Measurements from ENCODE around the gene EYA2.

Gene EYA2

DNA sequence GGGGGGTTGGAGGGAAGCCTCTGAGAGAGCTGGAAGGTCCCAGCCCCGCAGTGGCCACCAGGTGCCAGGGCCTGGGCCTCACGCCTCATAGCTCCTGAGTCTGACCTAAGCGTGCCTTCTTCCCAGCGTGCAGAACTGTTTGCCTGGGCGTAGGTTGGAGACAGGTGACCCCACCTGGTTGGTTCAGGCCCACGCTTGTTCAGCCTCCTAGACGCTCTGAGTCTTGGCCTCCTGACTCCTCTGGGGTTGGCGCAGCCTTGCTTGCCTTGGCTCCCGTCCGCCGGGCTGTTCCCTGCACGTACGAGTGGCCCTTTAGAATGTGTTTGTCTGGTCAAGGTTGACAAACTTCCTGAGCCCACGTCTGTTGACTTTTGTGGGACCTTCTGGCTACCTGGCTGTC is 70.8 kb downstream of the EYA2 start:
- H3K9me3 Mint-ChIP-seq: no peaks in the 10 kb centered on the region
- peak; percentile 13 for ATAC-seq

GRCh38 chr20:46967646-46968045 is 73.0 kb downstream of the EYA2 start:
- H3K4me3 Mint-ChIP-seq: no peak overlapping the region
- ATAC-seq: no peak

More for the DNA sequence above, 70.8 kb downstream of the EYA2 start:
- no peak overlapping the region for H3K27ac Mint-ChIP-seq
- no peaks in the 10 kb centered on the region for H3K4me1 Mint-ChIP-seq
- no peak overlapping the region for H3K4me3 Mint-ChIP-seq
- no peak for DNase-seq (ENCODE audit: low spot score in 2 of 2)
- H3K36me3 Mint-ChIP-seq: no peaks in the 10 kb centered on the region

DNA sequence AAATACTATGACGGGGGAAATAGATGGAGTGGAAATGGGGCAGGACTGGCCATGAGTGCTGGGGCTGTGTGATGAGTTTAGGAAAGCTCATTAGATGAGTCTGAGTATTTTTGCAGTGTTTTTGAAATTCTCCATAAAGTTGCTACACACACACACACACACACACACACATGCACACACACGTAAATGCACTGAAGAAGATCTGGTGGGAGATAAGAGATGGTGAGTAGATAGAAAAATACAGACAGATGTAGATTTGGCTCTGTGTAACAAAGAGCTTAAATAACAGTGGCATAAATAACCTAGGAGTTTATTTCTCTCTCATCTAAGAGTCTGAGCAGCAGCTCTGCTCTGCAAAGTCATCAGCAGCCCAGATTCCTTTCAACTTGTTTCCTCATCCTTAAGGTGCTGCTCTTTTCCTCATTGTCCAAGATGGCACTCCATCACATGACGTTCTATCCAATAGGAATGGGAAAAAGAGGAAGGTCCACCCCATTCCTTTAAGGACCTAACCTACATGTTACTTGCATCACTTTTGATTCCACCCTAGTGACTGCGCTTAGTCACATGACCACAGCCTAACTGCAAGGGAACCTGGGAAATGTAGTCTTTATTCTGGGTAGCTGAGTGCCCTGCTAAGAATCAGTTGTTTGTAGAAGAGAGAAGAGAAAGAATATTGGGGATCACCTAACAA is 76.4 kb downstream of the EYA2 start:
- ATAC-seq: peak; percentile 65

More at GRCh38 chr20:46967646-46968045, 73.0 kb downstream of the EYA2 start:
- DNase-seq (ENCODE audit: low spot score in 2 of 2): no peak
- H3K9me3 Mint-ChIP-seq: no peaks in the 10 kb centered on the region
- no peaks in the 10 kb centered on the region for H3K36me3 Mint-ChIP-seq
- H3K4me1 Mint-ChIP-seq: no peaks in the 10 kb centered on the region
- H3K27ac Mint-ChIP-seq: no peak overlapping the region

GRCh38 chr20:46973766-46974165 is 79.1 kb downstream of the EYA2 start:
- no peaks in the 10 kb centered on the region for H3K9me3 Mint-ChIP-seq
- no peaks in the 10 kb centered on the region for H3K36me3 Mint-ChIP-seq
- H3K27ac Mint-ChIP-seq: no peak overlapping the region
- DNase-seq (ENCODE audit: low spot score in 2 of 2) (no peak), ATAC-seq (no peak)
- H3K4me1 Mint-ChIP-seq: no peaks in the 10 kb centered on the region
- no peak overlapping the region for H3K4me3 Mint-ChIP-seq

More for the DNA sequence above, 76.4 kb downstream of the EYA2 start:
- Mint-ChIP-seq H3K4me3 (no peak overlapping the region), H3K27ac (no peak overlapping the region), H3K36me3 (no peaks in the 10 kb centered on the region), H3K4me1 (no peaks in the 10 kb centered on the region), H3K9me3 (no peaks in the 10 kb centered on the region)
- DNase-seq (ENCODE audit: low spot score in 2 of 2): no peak

DNA sequence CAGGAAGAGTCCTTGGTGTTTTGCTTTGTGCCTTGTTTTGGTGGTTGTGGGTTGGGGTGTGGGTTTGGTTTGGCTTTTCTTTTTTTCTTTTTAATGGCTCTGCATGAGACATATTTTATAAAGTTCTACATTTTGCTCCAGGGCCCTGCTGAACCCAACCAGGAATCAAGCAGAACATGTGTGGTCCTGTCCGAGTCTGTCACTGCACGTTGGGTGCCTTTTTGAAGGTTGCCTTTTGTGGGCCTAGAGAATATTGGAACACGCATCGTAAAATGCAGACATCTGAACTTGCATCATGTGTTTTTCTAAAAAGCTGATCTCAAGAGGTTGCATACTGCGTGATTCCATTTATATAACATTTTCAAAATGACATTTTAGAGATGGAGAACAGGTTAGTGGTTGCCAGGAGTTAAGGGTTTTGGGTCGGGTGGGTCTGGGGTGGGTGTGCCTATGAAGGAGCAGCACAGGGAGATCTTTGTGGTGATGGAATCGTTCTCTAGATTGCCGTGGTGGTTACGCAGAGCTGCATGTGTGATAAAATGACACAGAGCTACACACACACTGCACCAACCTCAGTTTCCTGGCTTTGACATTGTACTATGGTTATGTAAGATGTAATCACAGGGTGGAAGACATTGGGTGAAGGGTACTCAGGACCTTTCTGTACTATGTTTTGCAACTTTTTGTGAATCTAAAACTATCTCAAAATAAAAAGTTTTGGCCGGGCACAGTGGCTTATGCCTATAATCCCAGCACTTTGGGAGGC is 80.2 kb downstream of the EYA2 start:
- no peak overlapping the region for H3K4me3 Mint-ChIP-seq
- no peaks in the 10 kb centered on the region for H3K36me3 Mint-ChIP-seq
- no peak for ATAC-seq
- DNase-seq (ENCODE audit: low spot score in 2 of 2): no peak
- H3K4me1 Mint-ChIP-seq: no peaks in the 10 kb centered on the region
- no peak overlapping the region for H3K27ac Mint-ChIP-seq
- no peaks in the 10 kb centered on the region for H3K9me3 Mint-ChIP-seq

- no peak for DNase-seq (ENCODE audit: low spot score in 2 of 2)
- no peak overlapping the region for H3K4me3 Mint-ChIP-seq
- H3K9me3 Mint-ChIP-seq: no peaks in the 10 kb centered on the region
- H3K36me3 Mint-ChIP-seq: no peaks in the 10 kb centered on the region
- ATAC-seq: no peak
- no peak overlapping the region for H3K27ac Mint-ChIP-seq
- H3K4me1 Mint-ChIP-seq: no peaks in the 10 kb centered on the region
Observed at GRCh38 chr20:46975976-46976375, 81.3 kb downstream of the EYA2 start.

GRCh38 chr20:46977204-46977603 is 82.6 kb downstream of the EYA2 start:
- Mint-ChIP-seq H3K36me3 (no peaks in the 10 kb centered on the region), H3K9me3 (peaks cover under 1% of the 10 kb centered on the region), H3K4me3 (no peak overlapping the region), H3K4me1 (no peaks in the 10 kb centered on the region), H3K27ac (no peak overlapping the region)
- DNase-seq (ENCODE audit: low spot score in 2 of 2): no peak
- ATAC-seq: no peak

GRCh38 chr20:46977909-46978588 is 83.4 kb downstream of the EYA2 start:
- Mint-ChIP-seq H3K9me3 (peaks cover 4% of the 10 kb centered on the region), H3K4me1 (no peaks in the 10 kb centered on the region), H3K36me3 (no peaks in the 10 kb centered on the region), H3K27ac (no peak overlapping the region), H3K4me3 (no peak overlapping the region)
- ATAC-seq: no peak
- DNase-seq (ENCODE audit: low spot score in 2 of 2): no peak

DNA sequence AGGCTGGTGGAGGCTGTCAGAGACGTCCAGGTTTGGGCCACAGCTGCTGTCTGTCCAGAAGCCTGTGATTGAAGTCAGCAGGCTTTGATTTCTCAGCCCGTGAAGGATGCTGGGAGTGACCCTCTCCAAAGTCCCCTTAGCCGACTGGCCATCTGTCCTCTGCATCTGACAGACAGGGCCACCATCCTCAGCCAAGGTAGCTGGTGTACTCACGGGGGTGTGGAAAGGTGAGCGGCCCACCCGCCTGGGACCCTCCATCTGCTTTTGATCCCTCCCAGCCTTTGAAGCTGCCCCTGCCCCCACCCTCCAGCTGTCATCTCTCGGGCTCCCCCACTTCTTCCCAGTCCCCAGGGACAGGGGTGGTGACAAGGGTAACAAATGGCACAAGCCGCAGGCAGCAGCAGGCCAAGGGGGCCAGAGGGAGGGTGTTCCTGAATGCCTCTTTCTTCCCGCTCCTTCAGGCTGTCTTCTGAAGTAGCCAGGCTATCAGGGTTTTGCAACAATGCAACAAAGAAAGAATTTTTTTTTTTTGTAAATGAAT is 84.4 kb downstream of the EYA2 start:
- no peak for DNase-seq (ENCODE audit: low spot score in 2 of 2)
- no peak overlapping the region for H3K27ac Mint-ChIP-seq
- ATAC-seq: no peak
- no peaks in the 10 kb centered on the region for H3K4me1 Mint-ChIP-seq
- no peak overlapping the region for H3K4me3 Mint-ChIP-seq
- H3K36me3 Mint-ChIP-seq: no peaks in the 10 kb centered on the region
- H3K9me3 Mint-ChIP-seq: peaks cover 4% of the 10 kb centered on the region

GRCh38 chr20:46979603-46980241 is 85.1 kb downstream of the EYA2 start:
- peaks cover 4% of the 10 kb centered on the region for H3K9me3 Mint-ChIP-seq

DNA sequence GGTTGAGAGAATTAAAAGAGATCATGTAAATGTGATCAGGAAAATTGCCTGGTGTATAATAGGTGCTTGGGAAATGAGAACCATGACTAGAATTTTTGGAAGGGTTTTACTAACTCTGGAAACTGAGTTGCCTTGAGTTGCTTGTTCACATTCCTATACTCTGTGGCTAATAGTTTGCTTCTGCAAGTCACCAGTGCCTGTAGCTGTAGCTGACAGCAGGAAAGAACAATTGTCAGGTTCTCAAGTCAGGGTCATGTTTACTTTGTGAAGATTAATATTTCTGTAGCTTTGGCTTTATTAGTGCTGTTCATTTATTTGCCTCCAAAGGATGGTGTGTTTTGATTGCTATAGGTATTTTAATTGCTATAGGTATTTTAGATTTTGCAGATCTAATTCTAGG is 86.5 kb downstream of the EYA2 start:
- no peak for ATAC-seq
- H3K36me3 Mint-ChIP-seq: no peaks in the 10 kb centered on the region
- H3K4me1 Mint-ChIP-seq: no peaks in the 10 kb centered on the region

More at GRCh38 chr20:46979603-46980241, 85.1 kb downstream of the EYA2 start:
- Mint-ChIP-seq H3K4me1 (no peaks in the 10 kb centered on the region), H3K4me3 (no peak overlapping the region), H3K27ac (no peak overlapping the region), H3K36me3 (no peaks in the 10 kb centered on the region)
- DNase-seq (ENCODE audit: low spot score in 2 of 2) (no peak), ATAC-seq (peak; percentile 8)

GRCh38 chr20:46983466-46983865 is 88.8 kb downstream of the EYA2 start:
- no peak for DNase-seq (ENCODE audit: low spot score in 2 of 2)
- Mint-ChIP-seq H3K4me1 (no peaks in the 10 kb centered on the region), H3K4me3 (no peak overlapping the region), H3K27ac (no peak overlapping the region), H3K9me3 (peaks cover 4% of the 10 kb centered on the region), H3K36me3 (no peaks in the 10 kb centered on the region)
- no peak for ATAC-seq

More for the DNA sequence above, 86.5 kb downstream of the EYA2 start:
- DNase-seq (ENCODE audit: low spot score in 2 of 2): no peak
- Mint-ChIP-seq H3K27ac (no peak overlapping the region), H3K9me3 (peaks cover 4% of the 10 kb centered on the region), H3K4me3 (no peak overlapping the region)

- H3K9me3 Mint-ChIP-seq: peaks cover 4% of the 10 kb centered on the region
- ATAC-seq (no peak), DNase-seq (ENCODE audit: low spot score in 2 of 2) (no peak)
- H3K27ac Mint-ChIP-seq: no peak overlapping the region
- no peaks in the 10 kb centered on the region for H3K36me3 Mint-ChIP-seq
- no peak overlapping the region for H3K4me3 Mint-ChIP-seq
- peaks cover under 1% of the 10 kb centered on the region for H3K4me1 Mint-ChIP-seq
Observed at GRCh38 chr20:46984405-46984804, 89.8 kb downstream of the EYA2 start.

- Mint-ChIP-seq H3K9me3 (peaks cover 4% of the 10 kb centered on the region), H3K36me3 (no peaks in the 10 kb centered on the region), H3K4me1 (peaks cover 9% of the 10 kb centered on the region), H3K27ac (no peak overlapping the region), H3K4me3 (no peak overlapping the region)
- DNase-seq (ENCODE audit: low spot score in 2 of 2): no peak
- ATAC-seq: no peak
Observed at GRCh38 chr20:46985250-46985649, 90.6 kb downstream of the EYA2 start.

GRCh38 chr20:46985671-46986070 is 91.0 kb downstream of the EYA2 start:
- H3K27ac Mint-ChIP-seq: no peak overlapping the region
- H3K36me3 Mint-ChIP-seq: no peaks in the 10 kb centered on the region
- H3K4me3 Mint-ChIP-seq: no peak overlapping the region
- H3K9me3 Mint-ChIP-seq: peaks cover 4% of the 10 kb centered on the region
- peaks cover 13% of the 10 kb centered on the region for H3K4me1 Mint-ChIP-seq
- no peak for ATAC-seq
- no peak for DNase-seq (ENCODE audit: low spot score in 2 of 2)
